HCEC 1CT (cell line): Measurements from ENCODE around the gene LY6G5C.
A peak's percentile ranks its signal among the peaks of the same experiment; 100 is the strongest.

Source experiments
- DNase-seq: peaks from one replicate; pipeline ENCODE4 v3.0.0-alpha.2; 2017

The LY6G5C gene, protein sequence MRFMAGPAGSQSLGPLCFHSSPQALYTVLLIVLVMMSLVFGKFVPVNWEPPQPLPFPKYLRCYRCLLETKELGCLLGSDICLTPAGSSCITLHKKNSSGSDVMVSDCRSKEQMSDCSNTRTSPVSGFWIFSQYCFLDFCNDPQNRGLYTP

DNA sequence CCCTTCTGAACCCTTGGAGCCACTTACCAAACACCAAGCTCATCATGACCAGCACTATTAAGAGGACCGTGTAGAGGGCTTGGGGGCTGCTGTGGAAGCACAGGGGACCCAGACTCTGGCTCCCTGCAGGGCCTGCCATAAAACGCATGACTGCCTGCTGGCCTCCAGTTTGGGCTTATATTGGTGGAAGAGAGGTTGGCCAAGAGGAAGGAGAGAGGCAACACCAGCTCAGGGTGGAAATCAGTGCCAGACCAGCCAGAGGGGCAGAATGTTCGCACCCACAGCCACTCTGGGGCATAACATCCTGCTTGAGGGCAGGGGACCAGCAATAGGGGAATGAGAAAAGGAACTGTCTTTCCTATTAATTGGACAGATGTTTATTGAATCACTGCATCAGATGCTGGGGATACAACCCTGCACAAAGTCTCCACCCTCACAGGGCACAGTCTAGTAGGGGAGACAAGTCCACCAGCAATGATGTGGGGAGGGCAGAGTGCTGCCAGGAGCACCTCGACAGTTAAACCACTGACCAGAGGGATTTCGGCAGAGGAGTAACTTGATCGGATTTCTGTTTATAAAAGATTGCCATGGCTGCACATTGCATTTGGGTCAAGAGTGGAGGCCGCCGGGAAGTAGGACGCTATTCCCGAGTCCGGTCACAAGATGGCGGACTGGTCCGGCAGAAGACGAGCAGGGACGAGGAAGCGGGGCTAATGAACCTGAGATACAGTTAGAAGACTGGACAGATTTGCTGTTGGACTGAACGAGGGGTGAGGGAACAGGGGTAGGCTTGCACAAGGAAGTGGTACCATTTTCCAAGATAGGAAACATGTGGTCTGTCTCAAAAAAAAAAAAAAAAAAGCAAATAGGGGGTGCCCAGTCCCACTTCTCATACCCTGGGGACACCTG is at the start of gene LY6G5C:
LY6G5C (minus strand) TSS at position 842 of the 909 bp plus-strand sequence; CDS start at position 148, 694 bp downstream.
- DNase-seq: peak; percentile 89

DNA sequence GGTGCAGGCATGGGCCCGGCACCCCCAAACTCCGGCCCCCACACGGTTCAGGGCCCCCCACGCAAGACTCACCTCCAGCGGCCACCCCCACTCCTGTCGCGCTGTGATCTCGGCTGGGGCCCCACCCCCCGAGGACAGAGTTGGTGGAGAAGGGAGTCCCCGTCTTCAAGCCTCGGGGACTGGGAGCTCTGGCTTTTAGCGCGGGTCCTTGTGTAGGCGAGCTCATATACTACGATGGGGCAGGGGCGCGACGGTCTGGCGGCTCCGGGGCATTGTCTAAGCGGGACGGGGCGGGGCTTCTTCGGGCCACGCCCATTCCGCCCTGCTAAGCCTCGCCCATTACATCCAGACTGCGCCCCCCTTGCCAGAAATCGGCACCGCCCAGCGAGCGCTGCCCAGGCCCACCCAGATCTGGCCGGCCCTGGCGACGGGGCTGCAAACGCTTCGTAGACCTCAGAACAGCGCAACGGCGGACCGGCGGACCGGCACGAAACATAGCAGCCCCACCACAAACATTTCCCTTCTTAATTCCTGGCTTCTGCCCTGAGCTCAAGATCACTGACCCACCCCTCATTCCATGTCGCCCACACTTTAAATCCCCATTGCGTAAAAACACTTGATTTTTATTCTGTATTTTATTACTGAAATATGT is 49.2 kb upstream of the LY6G5C start:
- DNase-seq: peak; percentile 83

DNA sequence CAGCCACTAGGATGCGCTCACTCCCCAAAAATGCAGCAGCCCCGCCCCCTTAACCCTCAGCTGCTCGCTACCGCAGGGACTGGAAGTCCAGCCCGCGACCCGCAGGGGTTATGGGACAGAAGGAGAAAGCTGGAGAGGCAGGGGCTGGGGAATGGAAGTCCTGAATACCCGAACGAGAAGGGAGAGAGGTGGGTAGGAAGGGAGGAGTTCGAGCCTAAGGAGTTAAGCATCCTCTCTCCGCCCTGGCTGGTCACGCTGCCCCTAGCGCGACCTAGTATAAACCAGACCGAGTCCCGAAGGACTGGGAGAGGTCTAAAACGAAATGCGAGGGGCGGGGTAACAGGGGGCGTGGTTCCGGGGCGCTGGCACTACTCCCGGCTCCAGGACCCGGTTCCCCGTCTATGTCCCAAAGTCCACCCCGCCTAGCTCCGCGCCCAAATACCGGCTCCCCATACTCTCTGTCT is 48.7 kb upstream of the LY6G5C start:
- DNase-seq: peak; percentile 87

DNA sequence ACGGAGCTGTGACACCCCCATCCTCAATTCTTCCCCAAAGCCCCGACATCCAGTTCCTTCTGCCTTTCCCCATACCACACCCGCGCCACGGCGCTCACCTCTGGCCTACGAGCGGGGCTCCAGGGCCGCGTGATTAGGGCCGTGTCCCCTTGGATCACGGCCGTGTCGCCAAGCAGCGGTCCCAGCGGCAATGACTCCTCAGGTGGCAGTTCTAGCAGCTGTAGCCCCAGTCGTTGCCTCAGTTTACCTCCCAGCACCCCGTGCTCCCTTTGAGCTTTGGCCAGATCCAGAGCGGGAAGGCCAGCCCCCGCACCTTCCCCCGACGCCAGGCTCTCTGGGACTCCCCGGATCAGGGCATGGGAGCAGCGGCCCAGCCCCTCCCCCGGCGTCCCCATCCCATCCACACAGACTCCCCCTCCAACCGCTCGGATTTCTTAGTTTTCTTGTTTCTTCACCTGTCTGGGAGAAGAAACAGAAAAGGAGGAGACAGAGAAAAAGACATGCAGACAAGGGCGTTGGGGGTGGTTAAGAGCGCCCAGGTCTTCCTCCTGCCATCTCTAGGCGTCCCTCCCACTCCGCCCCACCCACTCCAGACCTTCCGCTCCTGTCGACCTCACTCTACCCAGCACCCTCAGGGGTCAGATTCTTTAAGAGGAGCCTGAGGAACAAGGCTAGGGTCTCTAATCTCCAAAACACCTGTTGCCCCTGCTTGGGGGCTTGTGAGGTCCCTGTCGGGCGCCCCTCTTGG is 48.1 kb upstream of the LY6G5C start, which contains the start of gene DDAH2:
DDAH2 (minus strand) TSS at position 533 of the 748 bp plus-strand sequence; CDS start at position 395, 138 bp downstream.
- DNase-seq: no peak

DNA sequence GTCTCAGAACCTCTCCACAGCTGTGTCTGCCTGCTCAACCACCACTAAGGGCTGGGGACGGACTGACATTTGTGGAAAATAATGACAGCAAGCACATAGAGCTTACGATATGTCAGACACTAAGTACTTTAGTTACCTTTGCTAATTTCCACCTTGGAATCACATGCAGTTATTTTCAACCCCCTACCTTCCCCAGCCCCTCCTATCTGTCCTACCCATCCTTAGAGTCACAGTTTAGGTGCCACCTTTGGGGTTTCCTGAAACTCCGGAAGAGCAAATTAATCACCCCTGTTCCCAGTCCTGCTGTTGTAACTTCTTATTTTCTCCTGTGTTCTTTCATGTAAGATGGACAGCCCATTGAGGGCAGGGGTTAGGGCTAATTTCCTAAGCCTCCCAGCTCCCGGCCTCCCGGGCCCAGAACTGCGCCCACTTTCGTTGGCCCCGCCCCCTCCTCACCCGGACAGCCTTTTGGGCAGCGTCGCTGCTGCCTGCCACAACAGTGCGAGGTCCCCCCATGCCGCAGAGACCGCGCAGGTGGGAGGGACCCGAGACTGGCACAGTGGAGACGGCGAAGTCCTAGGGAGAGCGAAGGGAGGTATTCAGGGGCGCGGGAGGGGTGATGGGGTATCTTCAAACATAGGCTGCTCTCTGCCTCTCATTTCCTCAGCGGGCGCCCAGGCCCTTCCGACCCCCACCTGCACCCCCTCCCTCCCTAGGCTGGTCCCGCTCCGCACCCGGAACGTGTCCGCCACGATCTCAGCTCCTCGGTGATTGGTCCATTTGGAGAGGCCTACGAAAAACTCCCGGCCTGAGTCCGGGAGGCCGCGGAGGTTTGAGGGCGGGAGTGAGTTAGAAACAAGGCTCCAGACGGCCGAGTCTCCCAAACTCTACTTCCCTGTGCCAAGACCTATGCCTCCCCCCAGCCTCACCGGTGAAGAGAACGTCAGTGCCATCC is 47.1 kb upstream of the LY6G5C start:
- no peak for DNase-seq

DNA sequence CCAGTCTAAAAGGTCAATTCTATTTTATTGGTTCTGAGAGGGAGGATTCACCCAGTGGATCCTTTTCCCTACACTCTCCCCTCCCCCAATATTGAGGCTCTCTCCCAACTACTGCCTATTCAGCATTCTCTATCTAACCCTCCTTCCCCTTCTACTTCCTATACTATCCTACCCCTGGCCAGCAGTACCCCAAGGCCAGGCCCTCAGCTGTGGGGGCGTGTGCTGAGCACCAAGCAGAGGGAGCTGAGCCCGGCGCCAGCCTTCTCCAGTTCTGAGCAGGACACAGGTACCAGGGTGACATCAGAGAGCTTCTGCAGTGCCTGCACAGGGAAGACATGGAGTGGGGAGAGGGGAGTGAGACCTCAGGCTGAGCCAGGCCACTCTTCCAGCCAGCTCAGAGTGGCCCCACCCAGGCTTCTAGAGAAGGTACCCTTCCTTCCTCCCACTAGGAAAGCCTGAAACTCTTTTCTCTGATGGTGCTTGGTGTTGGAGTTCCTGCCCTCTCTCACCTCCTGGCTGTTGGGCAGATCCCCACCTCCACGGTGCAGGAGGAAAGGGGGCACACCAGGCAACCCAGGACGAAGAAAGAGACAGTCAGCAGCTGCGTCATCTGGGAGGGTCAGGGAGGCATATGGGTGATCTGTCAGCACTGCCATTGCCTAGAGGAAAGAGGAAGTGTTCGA is 46.3 kb upstream of the LY6G5C start:
- DNase-seq: no peak

DNA sequence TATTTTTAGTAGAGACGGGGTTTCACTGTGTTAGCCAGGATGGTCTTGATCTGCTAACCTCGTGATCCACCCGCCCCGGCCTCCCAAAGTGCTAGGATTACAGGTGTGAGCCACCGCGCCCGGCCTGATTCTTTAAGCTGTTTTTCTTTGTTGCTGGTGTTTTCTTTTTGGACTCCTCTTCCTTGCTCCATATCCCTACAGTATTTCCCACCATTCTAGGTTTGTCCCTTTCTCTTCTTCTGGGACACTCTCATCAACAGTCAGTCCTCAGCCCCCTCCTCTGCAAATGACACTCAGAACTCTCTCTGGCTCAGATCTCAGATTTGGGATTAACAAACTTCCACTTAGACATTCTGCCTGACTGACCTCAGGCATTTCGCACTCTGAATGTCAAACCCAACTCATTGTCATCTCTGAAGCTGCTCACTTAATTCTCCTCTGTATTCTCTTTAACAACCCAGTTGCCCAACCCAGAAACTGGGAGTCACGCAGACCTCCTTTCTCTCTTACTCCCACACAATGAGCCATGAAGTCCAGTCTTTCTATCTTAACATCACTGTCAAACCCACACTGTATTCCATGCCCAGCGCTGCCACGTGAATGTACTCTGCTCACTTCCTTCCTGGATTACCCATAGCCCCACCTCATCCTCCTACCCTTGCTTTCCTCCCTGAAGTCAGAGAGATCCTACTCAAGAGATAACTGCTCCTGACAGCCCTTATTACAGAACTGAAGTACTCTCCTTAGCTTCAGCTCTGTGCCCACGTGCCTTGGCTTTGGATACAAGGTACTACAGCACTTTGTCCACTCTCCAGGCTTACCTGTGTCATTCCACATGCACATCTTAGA is 44.9 kb upstream of the LY6G5C start:
- no peak for DNase-seq

DNA sequence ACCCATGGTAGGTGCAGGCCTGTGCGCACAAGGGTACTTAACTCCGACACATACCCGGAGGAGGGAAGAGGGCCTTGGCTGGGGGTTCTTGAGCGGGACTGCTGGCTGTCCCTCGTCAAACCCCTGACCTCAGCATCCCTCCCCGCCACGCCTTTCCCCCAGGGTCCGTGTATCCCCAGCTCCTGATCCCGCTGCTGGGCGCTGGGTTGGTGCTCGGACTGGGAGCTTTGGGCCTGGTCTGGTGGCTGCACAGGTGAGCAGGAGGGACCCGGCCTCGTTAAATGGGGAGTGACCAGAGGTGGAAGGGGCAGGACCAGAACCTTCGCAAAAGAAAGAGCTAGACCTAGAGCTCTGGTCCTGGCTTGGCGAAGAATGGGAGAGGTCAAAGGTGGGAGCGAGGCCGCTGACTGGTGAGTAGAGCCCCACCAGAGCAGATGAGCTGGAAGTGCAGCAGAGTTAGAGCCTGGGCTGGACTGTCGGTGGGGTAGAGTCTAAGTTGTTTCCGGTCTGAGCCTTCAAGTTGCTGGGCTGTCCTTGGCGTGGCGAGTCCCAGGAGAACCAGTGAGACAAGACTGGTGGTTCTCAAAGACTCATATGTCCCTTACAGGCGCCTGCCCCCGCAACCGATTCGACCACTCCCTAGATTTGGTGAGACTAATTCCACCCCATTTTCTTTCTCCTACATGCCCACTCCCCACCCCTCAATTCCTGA is 43.3 kb upstream of the LY6G5C start:
- DNase-seq: no peak

DNA sequence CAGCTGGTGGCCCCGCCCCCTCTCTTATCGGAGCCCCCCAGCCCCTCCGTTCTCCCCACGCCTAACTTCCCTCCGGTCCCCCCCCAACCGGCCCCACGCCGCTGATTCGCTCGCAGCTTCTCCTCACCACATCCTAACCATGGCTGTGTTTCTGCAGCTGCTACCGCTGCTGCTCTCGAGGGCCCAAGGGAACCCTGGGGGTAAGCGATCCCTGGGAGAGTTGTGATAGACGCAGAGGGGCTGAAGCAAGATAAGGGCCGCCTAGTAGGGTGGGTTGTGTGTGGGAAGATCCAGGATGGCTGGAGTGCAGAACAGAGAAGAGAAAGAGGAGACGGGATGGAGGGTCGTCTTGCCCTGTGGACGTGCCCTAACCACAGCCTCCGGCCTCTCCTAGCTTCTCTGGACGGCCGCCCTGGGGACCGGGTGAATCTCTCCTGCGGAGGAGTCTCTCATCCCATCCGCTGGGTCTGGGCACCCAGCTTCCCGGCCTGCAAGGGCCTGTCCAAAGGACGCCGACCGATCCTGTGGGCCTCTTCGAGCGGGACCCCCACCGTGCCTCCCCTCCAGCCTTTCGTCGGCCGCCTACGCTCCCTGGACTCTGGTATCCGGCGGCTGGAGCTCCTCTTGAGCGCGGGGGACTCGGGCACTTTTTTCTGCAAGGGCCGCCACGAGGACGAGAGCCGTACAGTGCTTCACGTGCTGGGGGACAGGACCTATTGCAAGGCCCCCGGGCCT is 42.5 kb upstream of the LY6G5C start, which contains the start of gene MPIG6B:
MPIG6B (plus strand) TSS at position 129 of the 735 bp plus-strand sequence; CDS start at position 140, 11 bp downstream.
- no peak for DNase-seq

DNA sequence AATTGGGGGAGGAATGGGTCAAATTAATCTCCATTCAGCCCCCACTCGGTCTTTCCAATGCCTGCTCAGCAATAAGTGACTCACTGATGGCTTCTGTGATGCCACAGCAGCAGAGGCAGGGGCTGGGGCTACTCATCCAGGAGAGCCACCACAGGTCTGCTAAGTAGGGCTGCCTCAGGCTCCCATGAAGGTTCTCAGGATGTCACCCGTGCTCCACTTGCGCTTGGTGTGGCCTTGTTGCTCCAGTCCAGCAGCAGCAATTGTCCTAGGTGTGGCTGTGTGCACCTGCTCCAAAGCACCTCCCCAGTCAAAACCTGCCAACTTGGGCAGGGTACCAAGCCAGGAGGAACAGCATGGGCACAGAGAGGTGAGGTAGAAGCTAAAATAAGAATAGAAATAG is 41.3 kb upstream of the LY6G5C start:
- DNase-seq: no peak

DNA sequence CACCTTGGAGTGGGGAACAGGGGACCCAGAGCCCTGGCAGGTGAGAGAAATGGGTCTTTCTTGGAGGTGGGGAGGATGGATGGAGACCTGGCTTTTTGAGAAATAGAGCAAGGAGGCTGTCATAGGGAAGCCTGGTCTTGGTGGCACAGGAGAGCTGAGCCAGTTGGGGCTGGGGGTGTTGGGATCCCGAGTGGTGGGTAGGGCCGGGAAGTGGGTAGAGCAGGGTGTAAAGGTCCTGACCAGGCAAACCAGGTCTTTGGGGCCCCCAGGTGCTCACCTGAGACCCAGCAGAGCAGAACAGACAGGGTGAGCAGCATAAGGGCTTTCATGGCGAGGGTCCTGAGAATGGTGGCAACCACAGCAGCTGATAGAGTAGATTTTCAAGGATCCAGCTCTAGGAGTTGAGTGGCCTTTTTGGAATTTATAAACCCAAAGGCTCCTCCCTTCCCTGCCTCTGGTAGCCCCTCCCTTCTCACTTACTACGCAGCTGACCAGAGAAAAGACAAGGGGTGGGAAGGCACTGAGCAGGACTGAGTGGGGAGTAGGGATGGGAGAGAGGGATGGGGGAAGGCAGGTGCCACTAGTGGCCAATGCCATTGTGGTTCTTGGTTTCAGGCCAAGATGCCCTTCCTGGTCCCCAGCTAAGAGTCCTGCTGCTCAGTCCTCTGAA is 40.6 kb upstream of the LY6G5C start, which contains the start of gene LY6G6C:
LY6G6C (minus strand) TSS at position 396 of the 670 bp plus-strand sequence; CDS start at position 329, 67 bp downstream.
- DNase-seq: no peak

DNA sequence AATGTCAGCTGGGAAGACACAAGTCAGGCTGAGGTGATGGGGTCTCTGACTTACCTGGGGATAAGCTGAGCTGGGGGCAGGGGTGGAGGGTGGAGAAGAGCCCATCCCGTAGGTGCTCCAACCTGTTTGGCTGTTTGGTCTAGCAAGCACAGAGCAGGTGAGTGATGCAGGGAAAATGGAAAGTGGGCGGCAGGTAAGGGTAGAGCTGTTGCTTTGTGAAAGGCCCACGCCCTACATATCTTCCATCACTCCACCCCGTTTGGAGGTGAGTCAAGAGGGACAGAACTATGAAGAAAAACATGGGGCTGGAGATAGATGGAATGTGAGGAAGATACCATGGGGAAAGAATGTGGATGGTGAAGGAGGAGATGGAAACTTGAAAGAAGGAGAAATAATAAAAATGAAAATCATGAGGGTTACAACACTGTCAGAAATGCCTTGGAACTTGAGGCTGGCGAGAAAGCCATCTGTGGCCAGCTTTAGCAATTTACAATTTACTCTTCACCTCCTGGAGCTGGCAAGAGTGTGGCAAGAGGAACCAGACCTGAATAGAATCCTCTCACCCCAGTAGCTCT is 39.4 kb upstream of the LY6G5C start:
- DNase-seq: no peak

DNA sequence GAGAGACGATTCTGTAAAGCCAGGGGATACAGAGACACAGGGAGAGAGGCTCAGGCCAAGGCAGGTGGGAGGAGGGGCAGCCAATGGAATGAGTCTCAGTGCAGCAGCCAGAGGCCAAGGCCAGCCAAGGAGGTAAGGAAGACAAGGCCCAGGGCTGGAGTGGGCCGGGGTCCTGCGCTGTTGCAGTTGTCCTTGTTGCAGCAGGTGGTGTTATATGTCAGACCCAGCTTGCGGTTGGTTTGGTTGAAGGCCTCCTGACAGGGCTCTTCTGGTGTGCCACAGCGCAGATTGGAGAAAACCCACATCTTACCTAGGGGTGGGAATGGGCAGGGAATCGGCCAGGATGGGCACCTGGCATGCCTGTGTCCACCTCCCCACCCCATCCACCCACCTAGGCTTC is 38.1 kb upstream of the LY6G5C start:
- DNase-seq: no peak

DNA sequence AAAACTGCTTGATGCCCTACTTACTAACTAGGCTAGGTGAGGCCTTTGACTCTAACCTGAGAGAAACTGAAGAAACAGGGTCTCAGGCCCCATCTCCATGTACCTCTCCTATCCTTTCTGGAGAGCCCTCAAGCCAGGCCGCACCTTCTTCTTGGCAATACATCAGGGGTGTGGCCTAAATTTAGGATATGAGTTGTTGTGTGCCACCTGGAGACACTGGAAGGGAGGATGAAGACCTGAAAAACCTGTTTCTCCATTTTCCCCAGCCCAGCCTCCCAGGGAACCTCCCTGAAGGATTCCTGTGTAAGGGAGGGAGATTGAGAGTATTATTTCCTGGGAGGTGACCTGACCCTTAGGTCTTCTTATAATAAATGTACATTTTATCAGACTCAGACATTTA is 37.4 kb upstream of the LY6G5C start:
- DNase-seq: no peak

DNA sequence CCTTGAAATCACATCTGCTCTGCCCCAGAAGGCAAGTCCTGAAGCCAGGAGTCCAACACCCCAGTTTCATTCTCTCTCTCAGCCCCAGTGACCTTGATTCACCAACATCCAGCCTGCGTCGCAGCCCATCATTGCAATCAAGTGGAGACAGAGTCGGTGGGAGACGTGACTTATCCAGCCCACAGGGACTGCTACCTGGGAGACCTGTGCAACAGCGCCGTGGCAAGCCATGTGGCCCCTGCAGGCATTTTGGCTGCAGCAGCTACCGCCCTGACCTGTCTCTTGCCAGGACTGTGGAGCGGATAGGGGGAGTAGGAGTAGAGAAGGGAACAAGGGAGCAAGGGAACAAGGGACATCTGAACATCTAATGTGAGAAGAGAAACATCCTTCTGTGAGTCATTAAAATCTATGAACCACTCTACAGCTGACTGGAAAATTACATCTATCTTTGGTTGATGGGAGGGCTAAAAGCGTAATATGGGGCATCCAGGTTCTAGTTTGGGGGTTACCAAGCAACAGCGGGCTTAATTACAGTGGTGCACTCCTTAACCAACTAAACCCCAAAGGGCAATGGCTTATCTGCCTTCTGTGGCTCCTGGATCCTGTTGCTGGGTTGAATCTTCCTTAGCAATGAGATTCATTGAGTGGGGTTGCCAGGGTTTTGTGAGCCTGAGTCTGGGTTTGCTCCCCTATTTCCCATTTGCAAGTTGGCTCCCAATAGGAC is 36.8 kb upstream of the LY6G5C start:
- DNase-seq: no peak
